HG02852 (cell line): ENCODE measurements around the gene MOV10L1.

Experiments
- ATAC-seq: cut with Tn5 transposase; IDR thresholded peaks from one replicate; pipeline ENCODE4 v1.9.1; 2021; ENCODE audit warnings: mild to moderate bottlenecking, moderate library complexity; ENCODE audit not compliant: unreplicated experiment

The MOV10L1 gene

DNA sequence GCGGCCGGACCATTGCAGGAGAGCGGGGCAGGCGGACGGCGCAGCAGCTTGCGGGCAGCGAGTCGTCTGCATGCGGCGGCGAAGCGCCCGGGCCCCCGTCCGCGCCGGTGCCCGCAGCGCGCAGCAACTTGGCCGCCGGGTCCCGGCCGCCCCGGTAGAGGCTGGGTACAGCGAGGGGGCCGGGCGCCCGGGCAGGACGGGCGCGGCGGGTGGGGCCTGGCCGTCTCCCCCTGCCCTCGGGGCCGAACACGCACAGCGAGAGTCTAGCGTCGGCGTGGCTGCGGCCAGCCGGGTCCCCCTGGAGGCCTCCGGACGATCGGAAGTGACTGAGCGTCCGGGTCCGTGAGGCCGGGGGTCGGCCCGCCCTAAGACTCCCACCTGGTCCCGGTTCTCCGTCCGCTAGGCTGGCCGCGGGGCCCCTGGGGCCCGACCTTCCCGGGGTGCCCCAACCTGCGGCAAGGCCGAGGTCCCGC is 95.1 kb downstream of the MOV10L1 start:
- ATAC-seq: no peak

DNA sequence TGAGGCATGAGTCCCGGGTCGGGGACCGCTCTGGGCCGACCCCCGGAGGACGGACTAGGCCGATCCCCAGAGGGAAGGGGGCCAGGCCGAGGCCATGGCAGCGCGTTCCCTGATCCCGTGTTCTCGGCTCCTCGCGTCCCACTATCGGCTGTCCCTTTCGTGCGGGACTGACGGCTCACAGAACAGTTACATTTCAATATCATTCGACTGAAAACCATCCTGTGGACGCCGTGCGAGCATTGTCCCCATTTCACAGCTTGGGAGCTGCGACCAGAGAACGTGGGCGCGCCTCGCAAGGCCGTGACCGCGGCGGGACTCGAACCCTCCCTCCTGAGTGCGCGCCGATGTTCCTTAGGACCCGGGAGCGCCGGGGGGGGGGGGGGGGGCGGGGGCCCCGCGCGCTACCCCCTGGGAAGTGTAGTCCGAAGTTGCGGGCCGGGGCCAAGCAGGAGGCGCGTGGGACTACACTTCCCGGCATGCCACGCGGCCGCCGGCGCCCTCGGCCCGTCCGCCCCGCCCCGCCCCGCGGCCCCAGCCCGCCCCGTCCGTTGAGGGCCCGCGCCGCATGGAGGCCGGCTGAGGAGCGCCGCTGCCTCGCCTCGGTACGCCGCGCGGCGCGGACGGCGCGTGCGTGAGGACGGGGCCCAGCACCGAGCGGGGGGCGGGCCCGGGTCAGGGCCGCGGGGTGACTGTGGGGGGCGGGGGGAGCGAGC is 95.7 kb downstream of the MOV10L1 start, which contains the start of gene TRABD:
Gene TRABD, plus strand, starts transcription at position 539 of the 713 bp plus-strand sequence. CDS start 7,148 bp downstream, outside the sequence.
- ATAC-seq: no peak

DNA sequence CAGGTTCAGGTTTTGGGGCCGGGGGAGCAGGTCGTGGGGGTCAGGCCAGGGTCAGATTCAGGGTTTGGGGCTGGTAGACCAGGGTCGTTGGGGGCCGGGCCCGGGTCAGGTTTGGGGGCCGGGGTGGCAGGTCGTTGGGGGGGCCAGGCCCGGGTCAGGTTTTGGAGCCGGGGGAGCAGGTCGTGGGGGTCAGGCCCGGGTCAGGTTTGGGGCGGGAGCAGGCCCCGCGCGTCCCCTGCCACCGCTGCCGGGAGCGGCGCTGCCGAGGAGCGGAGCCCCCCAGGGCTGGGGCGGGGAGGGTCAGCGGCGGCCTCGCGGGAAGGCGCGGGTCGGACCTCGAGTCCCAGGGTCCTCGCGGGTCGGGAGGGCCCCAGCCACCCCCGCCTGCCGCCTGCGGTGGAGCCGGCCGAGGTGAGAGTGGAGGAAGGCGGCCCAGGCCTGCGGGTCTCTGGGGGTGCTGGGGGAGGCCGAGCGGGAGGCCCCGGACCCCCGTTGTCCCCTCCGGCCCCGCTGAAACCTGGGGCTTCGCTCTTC is 96.4 kb downstream of the MOV10L1 start:
- ATAC-seq: no peak

DNA sequence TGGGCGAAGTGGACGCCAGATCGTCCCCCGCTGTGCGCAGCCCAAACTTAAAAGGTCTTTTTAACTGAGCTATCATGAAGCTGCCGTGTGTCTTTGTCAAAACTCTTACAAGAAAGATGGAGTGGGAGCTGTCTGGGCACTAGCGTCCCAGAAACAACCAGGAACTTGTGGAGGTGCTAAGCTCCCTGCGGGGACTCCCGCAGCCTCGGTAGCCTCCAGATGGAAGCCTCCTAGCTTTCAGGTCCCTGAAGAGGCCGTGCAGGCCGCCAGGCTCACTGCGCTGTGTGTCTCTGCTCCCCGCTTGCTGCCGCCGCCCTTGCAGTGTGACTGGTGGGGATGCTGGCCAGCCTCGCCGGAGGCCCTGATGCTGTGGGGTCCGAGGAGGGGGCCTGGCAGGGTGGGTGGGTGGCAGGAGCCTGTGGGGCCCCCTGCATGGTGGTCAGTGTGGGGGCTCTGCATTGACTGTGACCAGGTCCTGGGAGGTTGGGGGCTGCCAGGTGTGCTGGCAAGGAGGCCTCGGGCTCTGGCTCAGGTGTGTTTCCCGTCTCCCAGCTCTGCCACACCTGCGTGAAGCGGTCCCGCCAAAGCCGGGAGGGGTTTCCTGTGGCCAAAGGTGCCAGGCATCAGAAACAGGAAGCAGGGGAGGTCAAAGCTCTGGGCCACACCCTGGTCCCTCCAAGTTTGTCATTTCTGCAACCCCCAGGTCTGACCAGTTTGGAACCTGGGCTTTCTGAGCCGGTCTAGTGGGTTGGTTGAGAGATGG is 97.1 kb downstream of the MOV10L1 start:
- ATAC-seq: no peak

DNA sequence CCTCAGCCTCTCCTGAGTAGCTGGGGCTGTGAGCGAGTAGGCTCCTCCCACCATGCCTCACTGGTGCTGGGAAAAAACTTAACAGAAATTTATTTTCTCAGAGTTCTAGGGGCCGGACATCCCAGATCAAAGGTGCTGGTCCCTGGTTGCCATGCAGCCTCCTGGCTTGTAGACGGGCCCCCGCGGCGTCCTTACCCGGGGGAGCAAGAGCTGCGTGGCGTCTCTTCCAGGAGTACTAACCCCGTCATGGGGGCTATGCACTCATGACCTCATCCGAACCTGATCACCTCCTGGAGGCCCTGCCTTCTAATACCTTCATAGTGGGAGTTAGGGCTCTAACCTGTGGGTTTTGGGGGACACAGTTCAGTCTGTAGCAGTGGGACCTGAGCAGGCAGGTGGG is 98.5 kb downstream of the MOV10L1 start:
- ATAC-seq: no peak

DNA sequence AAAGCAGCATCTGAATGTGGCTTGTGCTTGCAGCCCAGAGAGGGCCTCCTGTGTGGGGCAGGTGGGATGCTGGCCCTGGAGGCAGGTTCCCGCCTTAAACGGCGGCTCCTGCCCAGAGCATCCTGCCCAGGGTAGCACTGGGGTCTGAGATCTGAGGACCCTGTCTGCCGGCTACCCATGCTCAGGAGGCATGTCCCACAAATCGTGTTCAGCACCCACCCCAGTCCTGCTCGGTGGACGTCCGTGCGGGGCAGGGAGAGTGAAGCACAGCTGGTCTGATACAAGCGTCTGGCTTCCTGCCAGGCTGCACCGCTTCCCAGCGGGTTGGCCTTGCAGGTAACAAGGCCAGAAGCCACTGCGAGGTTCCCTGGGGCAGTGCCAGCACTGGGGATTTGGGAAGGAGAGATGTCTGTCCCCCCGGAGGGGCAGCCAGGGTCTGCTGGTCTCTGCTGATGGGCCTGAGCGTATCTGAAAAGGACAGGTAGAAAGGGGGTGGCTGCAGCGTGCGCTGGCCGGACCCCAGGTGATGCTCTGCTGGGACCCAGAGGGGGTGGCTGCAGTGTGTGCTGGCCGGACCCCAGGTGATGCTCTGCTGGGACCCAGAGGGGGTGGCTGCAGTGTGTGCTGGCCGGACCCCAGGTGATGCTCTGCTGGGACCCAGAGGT is 99.5 kb downstream of the MOV10L1 start:
- ATAC-seq: no peak

DNA sequence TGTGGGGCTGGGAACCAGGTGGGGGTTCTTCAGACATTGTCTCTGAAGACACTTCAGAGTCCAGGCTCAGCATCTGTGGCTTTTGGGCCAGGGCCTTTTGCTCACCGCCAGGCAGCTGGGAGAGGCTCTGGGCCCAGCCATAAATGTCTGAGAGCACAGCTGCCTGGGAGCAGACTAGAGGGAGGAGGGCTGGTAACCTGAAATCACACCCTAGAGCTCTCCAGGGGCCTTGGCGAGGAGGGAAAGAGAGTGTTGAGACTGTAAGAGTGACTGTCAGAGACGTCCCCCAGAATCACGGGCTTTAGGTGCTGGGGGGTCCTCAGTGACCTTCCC is 100.0 kb downstream of the MOV10L1 start:
- ATAC-seq: no peak

DNA sequence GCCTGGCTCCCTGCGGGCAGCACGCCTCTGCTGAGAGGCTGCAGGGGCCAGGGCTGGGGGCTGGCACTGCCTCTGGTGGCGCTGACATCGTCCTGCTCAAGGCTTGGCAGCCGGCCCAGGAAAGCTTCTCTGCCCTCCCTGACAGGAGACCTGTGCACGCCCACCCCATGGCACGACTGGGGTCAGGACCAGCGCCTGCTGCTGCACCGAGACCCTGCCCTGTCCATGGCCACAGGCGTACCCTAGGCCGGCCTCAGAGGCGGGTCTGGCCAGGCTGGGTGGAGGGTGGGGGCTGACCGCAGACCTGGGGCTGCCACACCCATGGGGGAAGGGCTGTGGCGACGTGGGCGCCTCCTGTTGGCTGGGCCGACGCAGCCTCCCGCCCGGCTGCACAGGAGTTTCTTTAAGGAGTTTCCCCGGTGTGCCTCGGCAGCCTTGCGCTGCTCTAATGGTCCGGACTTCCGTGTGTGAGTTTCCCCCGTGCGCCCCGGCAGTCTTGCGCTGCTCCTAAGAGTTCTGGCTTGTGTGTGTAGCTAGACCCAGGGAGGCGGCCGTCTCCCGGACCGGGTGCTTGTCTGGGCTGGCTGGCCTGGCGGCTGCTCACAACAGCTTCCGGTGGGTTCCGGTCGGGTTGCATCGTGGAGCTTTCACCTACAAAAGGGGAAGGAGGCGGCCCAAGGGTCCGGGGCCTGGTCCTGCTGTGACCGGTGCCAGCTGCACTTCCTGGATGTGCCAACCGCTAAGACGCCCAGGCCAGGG is 100.6 kb downstream of the MOV10L1 start:
- peak; percentile 34 for ATAC-seq

DNA sequence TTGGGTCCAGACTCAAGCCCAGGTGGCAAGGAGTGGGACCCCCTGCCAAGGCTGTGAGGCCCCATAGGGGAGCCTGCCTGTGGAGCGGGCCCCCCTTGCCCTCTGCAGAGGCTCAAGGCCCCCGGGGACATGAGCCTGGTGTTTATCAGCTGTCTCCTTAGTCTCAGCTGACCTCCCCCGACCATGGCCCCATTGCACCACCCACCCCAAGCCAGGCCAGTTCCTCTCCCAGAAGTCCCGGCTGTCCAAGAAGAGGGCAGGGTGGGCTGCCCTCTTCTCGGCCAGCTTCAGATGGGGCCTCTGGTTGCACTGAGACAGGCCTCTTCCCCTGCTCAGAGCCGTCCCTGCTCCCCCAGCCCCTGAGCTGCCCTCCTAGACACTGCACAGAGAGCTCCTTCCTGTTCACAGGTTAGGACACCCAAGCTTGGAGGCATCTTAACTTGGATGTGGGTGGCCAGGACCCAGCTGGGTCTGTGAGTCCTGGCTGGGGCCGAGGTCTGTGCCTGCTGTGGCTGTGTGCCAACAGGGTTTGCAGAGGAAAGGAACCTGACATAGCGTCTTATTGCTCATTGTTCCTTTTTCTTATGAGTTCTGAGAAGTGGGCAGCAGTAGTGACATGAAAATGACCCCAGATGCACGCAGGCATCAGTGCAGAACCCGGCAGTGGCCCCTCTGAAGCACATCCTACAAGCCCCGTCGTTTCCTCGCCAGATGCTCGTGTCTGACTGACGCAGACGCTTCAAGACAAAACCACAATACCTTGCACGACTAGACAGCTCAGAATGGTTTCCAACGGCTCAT is 101.3 kb downstream of the MOV10L1 start:
- no peak for ATAC-seq

DNA sequence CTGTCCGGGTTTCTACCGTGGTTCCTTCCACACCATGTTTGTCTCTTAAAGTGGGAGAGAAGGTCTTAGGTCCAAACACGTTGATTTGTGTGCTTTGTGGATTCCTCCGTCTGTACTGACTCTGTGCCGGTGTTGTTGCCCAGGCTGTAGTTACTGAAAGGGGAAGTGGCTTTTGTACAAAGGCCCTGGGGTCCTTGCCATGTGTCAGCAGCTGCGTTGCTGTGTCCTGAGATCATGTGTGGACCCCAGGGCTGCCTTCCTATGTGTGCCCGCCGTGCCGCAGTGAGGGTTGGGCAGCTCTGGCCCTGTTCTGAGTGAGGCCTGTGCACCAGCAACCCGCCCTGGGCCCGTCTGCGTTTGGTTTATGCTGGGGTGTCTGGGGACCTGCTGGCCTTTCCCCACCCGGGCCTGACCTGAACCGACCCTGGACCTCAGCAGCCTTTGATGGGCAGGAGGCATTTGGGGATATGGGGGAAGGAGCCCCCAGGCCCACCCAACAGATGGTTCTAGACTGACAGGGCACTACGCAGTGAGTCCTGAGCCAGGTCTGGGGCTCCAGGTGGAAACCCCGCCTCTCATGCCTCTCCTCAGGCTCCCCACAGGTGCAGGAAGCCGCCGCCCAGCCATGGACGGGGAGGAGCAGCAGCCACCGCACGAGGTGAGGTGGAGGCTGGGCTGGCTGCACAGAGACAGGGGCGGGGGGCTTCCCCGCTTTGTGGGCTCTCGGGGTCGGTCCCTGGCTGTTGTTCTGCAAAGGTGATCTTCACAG is 102.8 kb downstream of the MOV10L1 start:
- ATAC-seq: no peak

DNA sequence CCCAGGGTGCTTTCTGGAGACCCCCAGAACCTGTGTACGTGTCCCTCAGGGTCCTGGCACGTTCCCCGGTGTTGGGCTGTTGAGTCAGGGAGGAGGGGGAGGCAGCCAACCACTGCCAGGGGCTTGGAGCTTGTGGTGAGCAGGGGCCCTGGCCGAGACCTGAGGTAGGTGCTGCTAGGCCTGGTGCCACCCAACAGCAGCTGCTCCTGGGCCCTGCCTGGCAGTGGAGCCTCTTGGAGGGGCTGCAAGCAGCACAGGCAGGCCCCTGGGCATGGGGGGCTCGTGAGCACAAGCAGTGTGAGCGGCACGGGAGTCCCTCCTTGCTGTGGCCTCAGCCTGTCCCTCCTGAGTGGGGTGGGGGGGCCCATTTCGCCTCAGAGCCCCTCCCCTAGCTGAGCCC is 103.8 kb downstream of the MOV10L1 start:
- ATAC-seq: no peak

DNA sequence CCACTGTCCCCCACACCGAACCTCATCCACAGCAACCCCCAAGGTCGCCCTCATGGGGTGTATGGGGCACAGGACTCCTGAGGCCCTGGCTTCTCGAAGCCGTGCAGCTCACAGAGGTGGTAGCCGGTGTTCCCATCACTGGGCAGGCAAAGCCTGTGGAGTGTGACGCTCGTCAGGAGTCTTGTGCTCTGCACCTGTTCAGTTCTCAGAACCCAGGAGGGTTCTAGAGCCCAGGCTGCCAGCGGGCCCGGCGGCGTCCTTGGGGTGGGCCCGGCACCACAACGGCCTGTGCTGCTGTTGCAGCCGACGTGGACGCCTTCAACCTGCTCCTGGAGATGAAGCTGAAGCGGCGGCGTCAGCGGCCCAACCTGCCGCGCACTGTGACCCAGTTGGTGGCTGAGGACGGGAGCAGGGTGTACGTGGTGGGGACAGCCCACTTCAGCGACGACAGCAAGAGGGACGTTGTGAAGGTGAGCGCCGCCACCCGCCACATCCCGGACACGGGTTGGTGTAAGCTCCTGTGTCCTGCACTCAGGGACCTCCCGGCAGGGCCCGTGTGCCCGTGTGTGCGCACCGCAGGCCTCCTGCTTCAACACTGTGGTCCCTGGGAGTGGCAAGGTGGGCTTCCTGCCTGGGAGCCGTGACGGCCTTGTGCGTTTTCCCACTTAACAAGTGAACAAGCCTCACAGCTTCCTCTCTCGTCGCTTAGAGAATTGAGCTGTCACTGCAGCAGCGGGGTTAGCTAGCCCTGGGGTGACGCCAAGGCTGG is 104.4 kb downstream of the MOV10L1 start:
- ATAC-seq: no peak

DNA sequence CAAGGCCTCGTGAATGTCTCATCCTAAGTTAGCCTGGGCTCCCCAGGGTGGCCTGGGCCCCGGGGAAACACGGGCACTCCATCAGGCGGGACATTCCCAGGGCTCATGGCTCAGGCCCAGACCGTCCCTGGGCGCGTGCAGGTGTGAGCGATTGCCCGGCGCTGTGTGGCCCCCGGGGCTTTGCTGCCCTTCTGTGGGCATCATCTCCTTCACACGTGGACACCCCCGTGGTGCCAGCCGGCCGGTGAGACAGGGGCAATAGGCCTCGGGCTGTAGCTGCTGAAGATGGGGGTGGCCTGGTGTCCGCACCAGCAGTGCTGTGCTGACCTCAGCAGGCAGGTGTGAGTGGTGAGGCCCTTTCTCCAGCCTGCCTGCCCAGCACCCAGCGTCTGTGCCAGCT is 106.5 kb downstream of the MOV10L1 start:
- no peak for ATAC-seq

DNA sequence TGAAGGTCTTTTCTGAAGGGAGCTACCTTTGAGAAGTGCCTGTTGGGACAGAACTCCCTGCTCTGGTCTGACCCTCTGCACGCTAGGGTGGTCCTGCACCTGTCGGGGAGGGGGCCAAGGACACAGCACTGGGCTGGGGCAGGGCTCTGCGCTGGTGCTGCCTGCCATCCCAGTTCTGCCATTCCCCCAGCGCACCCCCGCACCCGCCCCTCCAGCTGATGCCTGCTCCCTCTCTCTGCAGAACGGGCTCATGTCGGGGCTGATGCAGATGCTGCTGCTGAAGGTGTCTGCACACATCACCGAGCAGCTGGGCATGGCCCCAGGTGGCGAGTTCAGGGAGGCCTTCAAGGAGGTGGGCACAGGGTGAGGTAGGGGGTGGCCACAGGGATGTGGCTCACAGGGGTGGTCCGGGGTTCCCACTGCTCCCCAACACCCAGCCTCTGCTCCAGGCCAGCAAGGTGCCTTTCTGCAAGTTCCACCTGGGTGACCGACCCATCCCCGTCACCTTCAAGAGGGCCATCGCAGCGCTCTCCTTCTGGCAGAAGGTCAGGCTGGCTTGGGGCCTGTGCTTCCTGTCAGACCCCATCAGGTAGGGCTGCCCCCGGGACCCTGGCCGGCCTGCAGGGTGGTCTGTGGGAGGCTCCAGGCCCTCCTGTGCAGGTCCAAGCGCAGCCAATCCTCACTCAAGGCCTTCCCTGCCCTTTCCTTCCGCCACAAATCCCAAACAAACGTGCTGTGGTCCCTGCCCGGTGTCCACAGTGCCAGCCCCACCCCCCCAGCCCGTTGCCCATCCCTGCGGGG is 107.4 kb downstream of the MOV10L1 start:
- no peak for ATAC-seq

DNA sequence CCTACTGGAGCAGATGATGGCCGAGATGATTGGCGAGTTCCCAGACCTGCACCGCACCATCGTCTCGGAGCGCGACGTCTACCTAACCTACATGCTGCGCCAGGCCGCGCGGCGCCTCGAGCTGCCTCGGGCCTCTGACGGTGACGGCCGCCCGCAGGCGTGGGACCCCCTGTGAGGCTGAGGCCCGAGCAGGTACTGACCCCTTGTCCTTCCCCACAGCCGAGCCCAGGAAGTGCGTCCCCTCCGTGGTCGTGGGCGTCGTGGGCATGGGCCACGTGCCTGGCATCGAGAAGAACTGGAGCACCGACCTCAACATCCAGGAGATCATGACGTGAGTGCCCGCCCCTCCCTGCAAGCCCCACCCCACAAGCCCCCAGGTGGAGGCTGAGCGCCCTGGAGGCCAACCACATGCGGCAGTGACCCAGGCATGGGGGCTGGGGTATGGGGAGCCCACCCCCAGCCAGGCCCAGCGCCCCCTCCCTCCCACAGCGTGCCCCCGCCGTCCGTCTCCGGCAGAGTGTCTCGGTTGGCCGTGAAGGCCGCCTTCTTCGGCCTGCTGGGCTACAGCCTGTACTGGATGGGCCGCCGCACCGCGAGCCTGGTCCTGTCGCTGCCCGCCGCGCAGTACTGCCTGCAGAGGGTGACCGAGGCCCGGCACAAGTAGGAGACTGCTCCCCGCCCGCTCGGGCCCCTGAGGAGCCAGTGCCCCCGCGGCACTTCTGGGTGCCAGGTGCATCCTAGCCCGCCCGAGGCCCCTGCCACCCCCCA is 108.2 kb downstream of the MOV10L1 start:
- no peak for ATAC-seq

DNA sequence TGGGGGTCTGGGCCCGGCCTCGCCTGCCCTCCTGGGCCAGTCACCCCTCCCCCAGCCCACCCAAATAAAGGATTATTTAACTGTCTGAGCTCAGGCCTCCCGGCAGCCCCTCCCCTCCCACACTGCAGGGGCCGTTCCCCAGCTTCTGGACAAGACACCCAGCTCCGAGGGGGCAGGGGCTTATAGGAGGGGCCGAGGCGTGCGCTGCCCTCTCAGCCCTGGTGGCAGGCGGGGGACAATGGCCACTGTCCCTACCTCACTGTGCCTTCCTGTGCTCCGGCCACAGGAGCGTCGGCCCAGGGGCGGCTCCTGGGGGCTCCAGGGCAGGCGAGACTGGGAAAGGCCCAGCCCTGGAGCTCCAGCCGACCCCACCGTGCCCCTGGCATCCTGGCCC is 108.8 kb downstream of the MOV10L1 start:
- ATAC-seq: no peak

DNA sequence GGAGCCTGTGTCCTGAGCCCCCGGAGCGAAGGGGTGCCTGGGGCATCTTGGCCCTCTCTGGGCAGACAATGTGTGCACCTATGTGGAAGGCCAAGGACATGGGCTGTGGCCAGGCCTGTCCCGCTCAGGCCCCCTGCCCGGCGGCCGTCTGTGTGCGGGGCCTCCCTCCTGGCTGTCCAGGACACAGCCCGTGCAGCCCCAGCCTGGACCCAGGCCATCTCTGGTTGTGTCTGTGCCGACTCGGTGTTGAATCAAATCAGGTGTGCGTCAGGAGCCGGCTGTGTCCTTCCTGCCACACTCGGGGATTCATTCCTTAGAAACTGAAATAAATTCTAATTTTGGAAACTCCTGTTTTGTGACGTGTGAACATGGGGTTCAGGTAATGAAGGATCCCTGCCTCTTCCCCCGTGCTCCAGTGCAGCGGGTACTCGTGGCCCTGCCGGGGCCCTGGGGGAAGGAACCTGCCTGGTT is 109.5 kb downstream of the MOV10L1 start:
- no peak for ATAC-seq
